Ectodermal cell (in vitro differentiated cells): Measurements from ENCODE around the gene LRRC4B.

Experiments used
- H3K27ac ChIP-seq: 2 replicates; pipeline ENCODE4 v1.7.0; 2013; ENCODE audit warnings: mild to moderate bottlenecking, low read depth, low read length; ENCODE audit not compliant: insufficient read depth, poor library complexity, severe bottlenecking
- H3K27me3 ChIP-seq: 2 replicates; pipeline ENCODE4 v1.7.0; 2013; ENCODE audit warnings: mild to moderate bottlenecking, low read length; ENCODE audit not compliant: insufficient read depth, control insufficient read depth, poor library complexity, severe bottlenecking
- H3K36me3 ChIP-seq: one replicate; pipeline ENCODE4 v1.7.0; 2013; ENCODE audit warnings: low read length; ENCODE audit not compliant: control insufficient read depth, insufficient read depth
- H3K4me1 ChIP-seq: one replicate; pipeline ENCODE4 v1.7.0; 2013; ENCODE audit warnings: low read length; ENCODE audit not compliant: control insufficient read depth, insufficient read depth
- H3K4me3 ChIP-seq: 2 replicates; pipeline ENCODE4 v1.7.0; 2013; ENCODE audit warnings: low read depth, low read length, control low read depth; ENCODE audit not compliant: insufficient read depth
- H3K9me3 ChIP-seq: 2 replicates; pipeline ENCODE4 v1.7.0; 2013; ENCODE audit warnings: mild to moderate bottlenecking, low read length, moderate library complexity; ENCODE audit not compliant: control insufficient read depth
- WGBS, 2 experiments: methylation state at CpG; one replicate each; pipeline ENCODE4 v1.1.7; 2013; ENCODE audit warnings: missing lambda C conversion rate in 2 of 2; 5-methylcytosine and 5-hydroxymethylcytosine counted together

The LRRC4B gene

DNA sequence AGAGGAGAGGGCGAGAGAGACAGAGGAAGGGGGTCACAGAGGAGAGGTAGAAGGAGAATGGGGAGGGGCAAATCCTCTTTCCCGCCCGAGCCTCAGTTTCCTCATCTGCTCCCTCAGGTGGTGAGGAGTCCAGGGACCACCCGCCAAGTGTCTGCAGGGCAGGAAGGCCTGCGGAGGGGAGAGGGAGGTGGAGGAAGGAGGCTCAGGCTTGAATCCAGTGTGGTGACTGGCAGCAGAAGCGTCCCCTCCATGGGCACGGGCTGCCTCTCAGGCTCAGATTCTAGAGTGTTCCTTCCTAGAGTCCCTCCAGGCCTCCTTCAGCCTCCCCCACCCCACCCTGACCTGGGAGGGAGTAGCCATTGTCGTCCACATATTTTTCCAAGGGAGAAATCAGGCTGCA lies 75.1 kb downstream of the LRRC4B start:
- Histone ChIP-seq H3K4me3 (no peak overlapping the region), H3K4me1 (no peaks in the 10 kb centered on the region), H3K36me3 (no peaks in the 10 kb centered on the region), H3K27ac (no peak overlapping the region), H3K27me3 (peaks cover 47% of the 10 kb centered on the region), H3K9me3 (no peaks in the 10 kb centered on the region)
- 65% methylated on average over 8 of the region's 8 CpGs for WGBS, 2 experiments

DNA sequence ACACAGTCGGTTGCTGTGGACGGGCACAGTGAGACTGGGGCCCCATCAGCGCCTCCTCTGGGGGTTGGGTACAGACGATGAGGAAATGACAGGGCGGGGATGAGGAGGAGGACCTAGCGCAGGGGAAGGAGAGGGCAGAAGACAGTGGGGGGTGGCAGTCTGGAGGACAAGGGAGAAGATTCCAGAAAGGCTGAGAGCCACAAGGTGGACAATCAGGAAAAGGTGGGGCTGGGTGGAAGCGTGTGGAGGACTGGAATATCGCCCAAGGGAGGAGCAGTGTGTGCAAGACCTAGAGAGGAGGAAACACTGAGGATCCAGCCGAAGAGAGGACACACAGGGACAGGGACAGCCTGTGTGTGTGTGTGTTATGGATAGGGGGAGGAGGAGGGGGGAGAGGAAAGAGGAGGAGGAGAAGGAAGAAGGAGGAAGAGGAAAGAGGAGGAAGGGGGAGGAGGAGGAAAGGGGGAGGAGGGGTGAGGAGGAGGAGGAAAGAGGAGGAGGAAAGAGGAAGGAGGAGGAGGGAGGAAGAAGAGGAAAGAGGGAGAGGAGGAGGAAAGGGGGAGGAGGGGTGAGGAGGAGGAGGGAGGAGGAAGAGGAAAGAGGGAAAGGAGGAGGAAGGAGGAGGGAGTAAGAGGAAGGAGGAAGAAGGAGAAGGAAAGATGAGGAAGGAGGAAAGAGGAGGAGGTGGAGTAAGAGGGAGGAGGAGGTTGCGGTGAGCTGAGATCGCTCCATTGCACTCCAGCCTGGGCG lies 75.8 kb downstream of the LRRC4B start:
- Histone ChIP-seq H3K27me3 (peaks cover 43% of the 10 kb centered on the region), H3K36me3 (no peaks in the 10 kb centered on the region), H3K4me1 (no peaks in the 10 kb centered on the region), H3K4me3 (no peak overlapping the region), H3K9me3 (no peaks in the 10 kb centered on the region), H3K27ac (no peak overlapping the region)
- 29 to 45% methylated on average over 9 to 12 of the region's 12 CpGs for WGBS, 2 experiments

DNA sequence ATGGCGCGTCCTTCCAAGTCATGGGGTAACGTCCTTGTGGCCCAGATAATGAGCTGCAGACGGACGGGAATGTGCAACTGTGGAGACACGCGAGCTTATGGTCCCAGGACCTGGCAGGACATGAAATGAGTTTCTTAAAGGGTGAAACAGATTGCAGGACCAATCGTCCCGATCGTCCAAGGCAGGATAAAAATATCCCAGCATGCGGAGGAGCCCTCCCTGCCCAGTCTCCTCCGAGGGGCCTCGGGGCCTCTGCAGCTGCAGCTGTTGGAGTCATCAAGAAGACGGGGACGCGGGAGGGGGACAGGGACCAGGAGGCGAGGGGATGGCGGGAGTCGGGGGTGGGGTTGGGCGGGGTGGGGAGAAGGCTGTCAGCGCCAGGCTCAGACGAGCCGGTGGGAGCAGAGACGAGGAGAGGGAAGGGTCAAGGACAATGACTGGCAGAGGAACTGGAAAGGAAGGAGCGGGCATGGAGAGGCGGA lies 77.2 kb downstream of the LRRC4B start:
- WGBS, 2 experiments, result 85 to 86% methylated on average over 26 of the region's 26 CpGs
- H3K27ac ChIP-seq, result no peak overlapping the region
- no peaks in the 10 kb centered on the region for H3K36me3 ChIP-seq
- no peaks in the 10 kb centered on the region for H3K4me1 ChIP-seq
- no peak overlapping the region for H3K4me3 ChIP-seq
- H3K9me3 ChIP-seq, result peaks cover 3% of the 10 kb centered on the region
- H3K27me3 ChIP-seq, result peaks cover 44% of the 10 kb centered on the region

DNA sequence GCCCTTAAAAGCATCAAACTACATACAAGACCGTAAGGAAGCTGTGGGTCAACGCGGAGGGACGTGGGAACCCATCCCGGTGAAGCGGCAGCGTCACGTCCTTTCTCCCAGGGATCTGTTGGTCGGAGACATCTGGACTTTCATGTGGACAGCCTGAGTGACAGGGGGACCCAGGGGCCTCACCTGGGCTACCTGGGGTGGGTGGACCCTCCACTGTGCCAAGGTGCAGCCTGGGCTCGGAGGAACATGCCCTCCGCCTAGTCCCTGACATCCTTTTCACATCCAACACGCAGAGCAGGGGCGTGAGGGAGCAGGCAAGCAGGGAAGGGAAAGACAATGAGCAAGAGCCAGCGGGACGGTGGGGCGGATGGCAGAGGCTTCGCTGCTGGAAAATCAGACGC lies 77.8 kb downstream of the LRRC4B start:
- peaks cover 44% of the 10 kb centered on the region for H3K27me3 ChIP-seq
- 93 to 95% methylated on average over 18 of the region's 18 CpGs for WGBS, 2 experiments
- H3K36me3 ChIP-seq, result no peaks in the 10 kb centered on the region
- no peak overlapping the region for H3K4me3 ChIP-seq
- no peak overlapping the region for H3K27ac ChIP-seq
- H3K4me1 ChIP-seq, result no peaks in the 10 kb centered on the region
- peaks cover 3% of the 10 kb centered on the region for H3K9me3 ChIP-seq

DNA sequence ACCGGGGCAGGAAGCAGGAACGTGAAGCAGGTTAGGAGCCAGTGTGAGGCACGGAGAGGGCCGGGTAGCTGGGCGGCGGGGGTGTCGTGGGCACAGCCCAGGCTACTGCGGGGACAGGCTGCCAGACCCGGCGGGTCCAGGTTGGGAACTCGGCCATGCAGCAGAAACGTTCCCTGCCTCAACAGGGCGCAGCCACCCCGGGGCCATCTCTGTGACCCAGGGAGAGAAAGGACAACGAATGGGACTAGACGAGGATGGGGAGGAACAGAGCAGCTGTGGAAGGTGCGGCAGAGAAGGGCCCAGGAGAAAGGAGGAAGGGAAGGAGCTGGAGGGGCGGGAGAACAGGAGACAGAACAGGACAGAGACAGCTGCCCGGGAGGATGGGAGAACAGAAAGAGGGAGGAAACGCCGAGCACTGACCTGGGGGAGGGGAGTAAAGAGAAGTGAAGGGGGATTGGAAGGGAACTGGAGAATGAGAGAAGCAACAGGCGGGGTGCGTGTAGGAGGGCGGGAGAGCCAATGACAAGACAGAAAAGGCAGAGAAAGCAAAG lies 78.7 kb downstream of the LRRC4B start:
- H3K4me3 ChIP-seq, result no peak overlapping the region
- H3K9me3 ChIP-seq, result peaks cover 3% of the 10 kb centered on the region
- peaks cover 44% of the 10 kb centered on the region for H3K27me3 ChIP-seq
- WGBS, 2 experiments, result 52 to 53% methylated on average over 24 of the region's 24 CpGs
- no peaks in the 10 kb centered on the region for H3K4me1 ChIP-seq
- H3K36me3 ChIP-seq, result no peaks in the 10 kb centered on the region
- H3K27ac ChIP-seq, result no peak overlapping the region

DNA sequence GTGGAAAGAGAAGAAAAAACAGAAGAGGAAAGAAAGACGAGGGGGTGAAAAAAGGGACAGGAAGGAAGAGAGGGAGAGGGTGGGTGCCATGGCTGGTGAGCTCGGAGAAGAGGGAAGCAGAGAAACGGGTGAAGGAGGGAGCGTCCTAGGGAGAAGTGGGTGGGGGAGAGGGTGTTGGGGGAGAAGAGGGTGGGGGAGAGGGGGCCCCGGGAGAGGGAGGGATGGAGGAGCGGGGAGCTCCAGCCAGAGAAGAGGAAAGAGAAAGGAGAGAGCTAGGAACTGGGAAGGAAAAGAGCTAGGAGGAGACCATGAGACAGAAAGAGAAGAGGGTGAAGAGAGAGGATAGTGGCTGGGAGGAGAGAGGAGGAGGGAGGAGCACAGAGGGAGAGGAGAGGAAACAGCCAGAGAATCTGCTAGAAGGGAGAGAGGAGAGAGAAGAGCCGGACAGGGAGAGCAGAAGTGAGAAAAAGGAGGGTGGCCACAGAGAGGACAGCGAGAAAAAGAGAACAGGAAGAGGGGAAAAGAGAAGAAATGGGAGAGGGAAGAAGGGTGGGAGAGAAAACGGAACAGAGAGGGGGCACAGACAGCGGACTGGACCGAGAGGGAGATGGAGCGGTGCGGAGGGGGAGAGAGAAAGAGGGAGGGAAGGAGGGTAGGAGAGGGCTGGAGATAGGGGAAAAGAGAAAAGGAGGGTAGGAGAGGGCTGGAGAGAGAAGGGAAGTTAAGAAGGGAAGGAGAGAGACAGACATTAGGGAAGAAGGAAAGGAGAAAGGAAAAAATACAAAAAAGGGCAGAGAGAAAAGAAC lies 79.6 kb downstream of the LRRC4B start:
- Histone ChIP-seq H3K4me1 (no peaks in the 10 kb centered on the region), H3K9me3 (peaks cover 3% of the 10 kb centered on the region), H3K4me3 (no peak overlapping the region), H3K36me3 (no peaks in the 10 kb centered on the region), H3K27me3 (peaks cover 44% of the 10 kb centered on the region), H3K27ac (no peak overlapping the region)
- WGBS, 2 experiments, result 54 to 55% methylated on average over 13 of the region's 13 CpGs

DNA sequence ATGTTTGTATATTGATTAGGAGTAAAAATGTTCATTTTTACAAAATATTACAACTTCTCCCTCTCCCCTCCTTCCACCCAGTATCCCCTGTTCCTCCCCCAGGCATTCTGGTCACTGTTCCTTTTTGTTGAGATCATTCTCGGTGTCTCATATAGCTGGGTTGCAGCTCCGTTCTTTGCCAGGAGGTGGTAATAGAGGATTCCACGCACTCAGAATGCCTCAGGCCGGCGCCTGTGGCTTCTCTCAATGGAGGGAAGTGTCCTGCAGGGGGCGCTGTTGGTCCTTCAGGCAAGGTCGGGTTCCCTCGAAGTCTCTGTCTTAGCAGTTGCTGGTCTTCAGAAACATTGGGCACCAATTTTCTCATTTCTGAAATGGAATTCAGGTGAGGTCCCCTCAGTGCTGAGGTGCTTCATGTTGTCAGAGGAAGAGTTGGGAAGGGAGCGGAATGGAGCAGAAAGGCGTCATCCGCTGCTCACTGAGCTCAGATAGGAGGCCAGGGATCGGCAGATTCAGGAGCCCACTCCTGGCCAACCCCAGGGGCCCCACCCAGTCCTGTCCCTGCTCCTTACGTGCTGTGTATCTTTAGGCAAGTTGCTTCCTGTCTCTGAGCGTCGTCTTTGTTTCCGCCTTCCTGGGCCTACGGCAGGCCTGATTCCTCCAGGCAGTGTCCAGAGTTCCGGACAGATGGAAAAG lies 81.3 kb downstream of the LRRC4B start:
- Histone ChIP-seq H3K27me3 (peaks cover 28% of the 10 kb centered on the region), H3K4me3 (no peak overlapping the region), H3K27ac (no peak overlapping the region), H3K9me3 (peaks cover 3% of the 10 kb centered on the region), H3K36me3 (no peaks in the 10 kb centered on the region), H3K4me1 (no peaks in the 10 kb centered on the region)
- 82 to 84% methylated on average over 18 of the region's 18 CpGs for WGBS, 2 experiments

DNA sequence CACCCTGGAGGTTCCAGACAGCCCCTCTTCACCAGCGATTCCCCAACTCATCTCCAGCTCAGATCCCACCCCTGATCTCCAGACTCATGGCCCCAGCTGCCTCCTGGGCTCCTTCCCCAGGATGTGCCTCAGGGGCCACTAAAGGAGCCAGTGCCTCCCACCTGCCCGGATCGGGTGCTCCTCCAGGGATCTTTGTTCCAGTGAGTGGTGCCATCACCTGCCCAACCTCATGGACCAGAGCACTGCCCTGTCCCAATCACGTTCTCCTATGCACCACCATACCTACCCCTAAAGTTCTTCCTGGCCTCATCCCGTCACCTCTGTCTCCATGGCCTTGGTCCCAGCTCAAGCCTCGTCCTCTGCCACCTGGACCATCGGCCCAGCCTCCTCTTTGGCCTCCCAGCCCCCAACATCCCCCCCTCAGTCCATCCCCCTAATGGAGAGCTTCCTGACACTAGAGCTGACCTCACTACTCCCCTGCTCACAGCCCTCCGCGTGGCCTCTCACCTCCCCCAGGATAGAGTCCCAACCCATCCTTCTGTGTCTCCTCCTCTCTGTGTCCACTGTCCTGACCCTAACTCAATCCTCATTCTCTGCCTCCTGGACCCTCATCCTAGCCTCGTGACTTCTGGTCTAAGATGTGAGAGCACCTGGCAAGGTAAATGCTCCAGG lies 82.8 kb downstream of the LRRC4B start:
- Histone ChIP-seq H3K4me1 (no peaks in the 10 kb centered on the region), H3K9me3 (peaks cover 3% of the 10 kb centered on the region), H3K27ac (no peak overlapping the region), H3K36me3 (peaks cover 1% of the 10 kb centered on the region), H3K4me3 (no peak overlapping the region), H3K27me3 (peaks cover 21% of the 10 kb centered on the region)
- 93 to 95% methylated on average over 10 of the region's 10 CpGs for WGBS, 2 experiments

DNA sequence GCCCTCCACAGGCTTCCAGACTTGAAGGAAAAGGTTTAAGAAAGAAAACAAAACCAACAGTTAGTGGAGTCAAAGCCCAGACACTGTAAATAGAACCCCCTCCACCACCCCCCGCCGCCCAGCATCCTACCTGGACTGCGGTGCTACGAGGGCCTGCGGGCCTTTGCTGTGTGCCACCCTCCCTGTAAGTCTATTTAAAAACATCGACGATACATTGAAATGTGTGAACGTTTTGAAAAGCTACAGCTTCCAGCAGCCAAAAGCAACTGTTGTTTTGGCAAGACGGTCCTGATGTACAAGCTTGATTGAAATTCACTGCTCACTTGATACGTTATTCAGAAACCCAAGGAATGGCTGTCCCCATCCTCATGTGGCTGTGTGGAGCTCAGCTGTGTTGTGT lies 85.3 kb downstream of the LRRC4B start:
- peaks cover 6% of the 10 kb centered on the region for H3K36me3 ChIP-seq
- H3K9me3 ChIP-seq, result peaks cover 3% of the 10 kb centered on the region
- H3K4me3 ChIP-seq, result no peak overlapping the region
- H3K4me1 ChIP-seq, result no peaks in the 10 kb centered on the region
- H3K27ac ChIP-seq, result no peak overlapping the region
- WGBS, 2 experiments, result 94% methylated on average over 10 of the region's 10 CpGs
- H3K27me3 ChIP-seq, result peaks cover 7% of the 10 kb centered on the region
